Transverse colon (tissue), 4 donors: Measurements from ENCODE around the gene ALDH3A1.

Experiments
- POLR2AphosphoS5 ChIP-seq, 3 donors: sonication (generic); formaldehyde crosslinking; IDR thresholded peaks; one replicate each; pipeline ENCODE4 v1.6.1; 2016; ENCODE audit warnings: antibody characterized with exemption in 3 of 3
- TF ChIP-seq, protein P1 (sequence below), 5 experiments: fragments of 200-600 bp in 3 of 5; fragments of 450-650 bp in 2 of 5; sonication (generic) in 3 of 5; IDR thresholded peaks; 1 replicate in 2 of 5; 2 replicates in 3 of 5; pipeline ENCODE4 v1.5.1; 2016 to 2017; ENCODE audit warnings: antibody characterized with exemption in 5 of 5, inconsistent platforms in 3 of 5, mild to moderate bottlenecking in 2 of 5, moderate library complexity in 1 of 5

DNA sequence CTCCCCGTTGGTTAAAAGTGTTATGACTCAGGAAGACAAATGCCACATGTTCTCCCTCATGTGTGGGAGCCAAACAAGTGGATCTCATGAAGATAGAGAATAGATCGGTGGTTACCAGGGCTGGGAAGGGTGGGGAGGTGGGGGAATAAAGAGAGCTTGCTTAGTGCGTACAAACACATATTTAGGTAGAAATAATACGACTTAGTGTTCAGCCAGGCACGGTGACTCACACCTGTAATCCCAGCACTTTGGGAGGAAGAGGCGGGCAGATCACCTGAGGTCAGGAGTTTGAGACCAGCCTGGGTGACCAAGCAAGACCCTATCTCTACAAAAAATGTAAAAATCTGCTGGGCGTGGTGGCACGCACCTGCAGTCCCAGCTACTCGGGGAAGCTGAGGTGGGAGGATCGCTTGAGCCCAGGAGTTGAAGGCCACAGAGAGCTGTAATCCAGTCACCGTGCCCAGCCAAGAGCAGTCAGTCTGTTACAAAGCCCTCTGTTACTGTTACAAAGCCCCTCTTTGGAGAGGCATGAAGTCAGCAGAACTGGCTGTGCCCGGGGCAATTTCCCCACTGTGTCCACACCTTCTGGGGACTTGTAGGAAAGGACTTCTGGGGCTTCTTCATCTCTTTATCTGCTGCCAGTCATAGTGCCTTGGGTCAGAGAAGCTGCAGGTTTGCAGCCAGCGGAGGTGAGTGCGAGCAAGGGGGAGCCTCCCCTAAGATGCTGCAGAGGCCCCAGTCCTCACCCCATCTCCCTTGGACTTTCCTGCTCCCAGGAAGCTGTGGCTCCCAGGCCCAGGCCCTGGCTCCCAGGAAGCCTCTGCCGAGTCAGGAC, 4.3 kb upstream of the ALDH3A1 start:
- TF ChIP-seq, protein P1, sequence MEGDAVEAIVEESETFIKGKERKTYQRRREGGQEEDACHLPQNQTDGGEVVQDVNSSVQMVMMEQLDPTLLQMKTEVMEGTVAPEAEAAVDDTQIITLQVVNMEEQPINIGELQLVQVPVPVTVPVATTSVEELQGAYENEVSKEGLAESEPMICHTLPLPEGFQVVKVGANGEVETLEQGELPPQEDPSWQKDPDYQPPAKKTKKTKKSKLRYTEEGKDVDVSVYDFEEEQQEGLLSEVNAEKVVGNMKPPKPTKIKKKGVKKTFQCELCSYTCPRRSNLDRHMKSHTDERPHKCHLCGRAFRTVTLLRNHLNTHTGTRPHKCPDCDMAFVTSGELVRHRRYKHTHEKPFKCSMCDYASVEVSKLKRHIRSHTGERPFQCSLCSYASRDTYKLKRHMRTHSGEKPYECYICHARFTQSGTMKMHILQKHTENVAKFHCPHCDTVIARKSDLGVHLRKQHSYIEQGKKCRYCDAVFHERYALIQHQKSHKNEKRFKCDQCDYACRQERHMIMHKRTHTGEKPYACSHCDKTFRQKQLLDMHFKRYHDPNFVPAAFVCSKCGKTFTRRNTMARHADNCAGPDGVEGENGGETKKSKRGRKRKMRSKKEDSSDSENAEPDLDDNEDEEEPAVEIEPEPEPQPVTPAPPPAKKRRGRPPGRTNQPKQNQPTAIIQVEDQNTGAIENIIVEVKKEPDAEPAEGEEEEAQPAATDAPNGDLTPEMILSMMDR (IDR thresholded peaks at IDR 0.05), result no peak
- no peak for TF ChIP-seq POLR2AphosphoS5 (IDR thresholded peaks at IDR 0.05)
